Non-pigmented ciliary epithelial cell (primary cell): ENCODE data around the gene ATXN10.
"Not testable (repeated sequence)": the region's sequence is repeated elsewhere in the genome, so short reads cannot be mapped to it uniquely, and the experiment has no call there.

ENCODE experiments used
- DNase-seq: peaks from one replicate; pipeline ENCODE4 v3.0.0-alpha.2; 2010; ENCODE audit warnings: low read depth

The ATXN10 gene

DNA sequence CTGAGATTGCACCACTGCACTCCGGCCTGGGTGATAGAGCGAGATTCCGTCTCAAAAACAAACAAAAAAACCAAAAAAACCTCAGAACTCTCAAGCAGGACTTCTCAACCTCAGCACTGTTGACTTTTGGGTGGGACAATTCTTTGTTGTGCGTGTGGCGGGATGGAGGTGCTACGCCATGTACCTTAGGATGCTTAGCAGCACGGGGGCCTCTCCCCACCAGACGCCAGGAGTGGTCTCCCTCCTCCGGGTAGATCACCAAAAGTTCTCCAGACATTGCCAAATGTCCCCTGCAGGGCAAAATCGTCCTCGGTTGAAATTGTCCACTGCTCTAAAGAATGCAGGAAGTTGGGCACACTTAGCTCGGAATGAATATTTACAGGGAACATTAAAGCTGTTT lies 26.9 kb upstream of the ATXN10 start:
- no peak for DNase-seq

DNA sequence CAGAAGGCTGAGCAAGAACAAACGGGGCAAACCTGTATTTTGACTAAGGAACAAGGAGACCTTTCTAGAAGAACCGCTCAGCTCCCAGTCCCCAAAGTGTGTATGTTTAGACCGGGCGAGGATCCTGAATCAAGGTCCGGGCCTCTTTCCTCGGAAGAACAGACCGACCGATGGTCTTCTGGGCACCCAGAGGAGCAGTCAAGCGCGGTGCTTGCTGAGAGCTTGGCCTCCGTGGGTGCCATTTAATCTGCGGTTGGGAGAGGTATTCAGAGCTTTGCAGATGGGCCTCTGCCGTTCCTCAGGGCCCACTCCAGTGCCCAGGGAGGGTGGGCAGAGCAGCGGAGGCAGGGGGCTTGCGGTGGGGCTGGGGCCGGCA lies 26.5 kb upstream of the ATXN10 start:
- DNase-seq = no peak

DNA sequence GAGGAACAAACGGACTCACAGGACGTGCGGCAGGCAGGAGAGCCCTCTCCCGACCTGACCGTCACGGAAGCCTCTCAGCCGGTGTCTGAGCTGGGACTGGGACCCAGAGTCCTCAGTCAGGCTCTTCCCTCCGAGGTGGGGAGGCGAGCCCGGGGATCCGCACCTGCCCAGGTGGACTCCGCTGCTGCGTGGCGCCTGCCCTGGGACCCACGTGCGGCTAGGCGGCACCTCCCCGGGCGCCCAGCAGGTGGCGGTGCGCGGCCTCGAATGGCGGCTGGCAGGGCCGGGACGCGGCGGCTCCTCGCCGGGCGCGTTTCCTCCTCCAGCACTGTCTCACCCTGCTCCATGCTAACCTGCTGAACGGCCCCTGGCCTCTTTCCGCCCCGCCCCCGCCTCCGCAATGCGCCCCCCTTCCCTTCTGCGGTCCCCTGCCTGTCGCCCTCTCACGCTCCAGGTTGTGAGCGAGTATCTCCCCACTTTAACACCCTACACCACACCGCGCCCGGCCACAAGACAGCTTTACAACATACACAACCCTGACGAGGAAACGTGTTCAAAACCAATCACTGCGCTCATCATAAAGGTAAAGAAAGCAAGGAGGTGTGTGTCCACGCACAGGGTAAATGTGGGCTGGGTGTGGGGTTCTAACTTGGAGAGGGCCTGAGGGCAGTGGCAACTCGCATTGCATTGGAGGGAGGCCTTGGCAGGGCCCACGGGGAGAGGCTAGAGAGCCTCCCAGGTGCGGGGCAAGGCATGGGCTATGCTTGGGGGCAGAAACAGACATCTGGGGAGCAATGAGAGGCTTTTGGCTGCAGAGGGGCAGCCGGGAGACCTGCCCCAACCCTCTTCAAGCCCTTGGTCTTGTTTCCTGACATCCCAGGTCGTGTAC lies 25.9 kb upstream of the ATXN10 start:
- no peak for DNase-seq

DNA sequence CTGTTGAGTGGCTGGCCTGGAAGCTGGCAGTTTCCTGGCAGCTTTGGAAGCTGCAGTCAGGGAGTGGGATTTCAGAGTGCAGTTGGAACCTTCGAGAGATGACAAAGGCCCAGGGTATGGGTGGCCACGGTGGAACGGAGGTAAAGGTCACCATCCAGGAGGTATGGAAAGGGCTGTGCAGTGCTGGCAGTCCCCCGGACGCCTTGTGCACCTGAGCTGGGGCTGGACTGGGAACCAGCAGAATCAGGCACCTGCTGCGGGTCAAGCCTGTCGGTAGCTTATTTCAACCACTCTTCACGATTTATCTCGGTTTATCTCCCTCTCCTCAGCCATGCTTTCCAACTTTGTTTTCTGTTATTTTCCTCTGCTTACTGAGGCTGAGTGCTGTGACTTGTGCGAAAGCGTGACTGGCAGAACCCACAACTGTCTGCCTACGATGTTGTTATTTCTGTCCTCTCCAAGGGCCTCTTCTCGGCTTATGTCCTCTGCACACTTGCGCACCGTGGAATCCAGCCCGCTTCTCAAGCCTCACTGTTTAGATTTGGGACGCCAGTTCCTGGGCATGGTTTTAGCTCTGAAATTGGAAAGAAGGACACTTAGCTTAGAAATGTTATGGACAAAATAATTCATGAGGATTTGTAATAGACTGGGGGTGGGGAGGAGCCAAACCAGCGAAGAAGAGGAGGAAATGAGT lies 24.0 kb upstream of the ATXN10 start:
- no peak for DNase-seq

DNA sequence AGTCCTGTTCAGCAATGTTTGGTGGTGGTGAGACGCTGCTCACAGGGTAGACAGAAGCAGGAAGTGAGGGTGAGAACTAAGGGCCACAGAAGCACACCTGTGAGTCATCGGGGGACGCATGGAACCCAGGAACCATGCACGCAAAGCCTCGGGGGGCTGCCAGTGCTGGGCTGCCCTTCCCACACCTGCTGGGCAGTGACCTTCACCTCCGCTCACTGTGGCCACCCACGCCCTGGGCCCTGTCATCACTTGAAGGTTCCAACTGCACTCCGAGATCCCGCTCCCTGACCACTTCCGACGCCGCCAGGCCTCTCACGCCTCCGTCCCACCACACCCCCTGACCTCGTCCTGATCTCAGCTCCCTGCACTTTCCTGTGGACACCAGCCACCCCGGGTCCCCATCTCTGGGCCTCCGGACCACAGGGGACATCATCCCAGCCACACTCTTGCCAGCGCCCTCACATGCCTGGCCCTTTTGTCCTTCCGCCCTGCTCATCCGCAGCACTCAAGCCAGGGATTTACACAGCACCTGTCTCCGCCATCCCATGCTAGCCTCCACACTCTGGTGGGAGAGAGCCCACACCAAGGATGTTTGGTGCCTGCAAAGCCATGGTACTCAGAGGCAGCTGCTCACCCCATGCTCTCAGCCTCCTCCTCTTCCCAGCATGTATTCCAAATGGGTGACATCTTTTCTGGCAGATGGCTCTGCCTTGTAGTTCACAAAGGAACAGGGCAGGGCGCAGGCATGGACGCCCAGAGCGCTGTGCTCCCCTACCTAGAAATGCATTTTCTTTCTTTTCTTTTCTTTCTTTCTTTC lies 23.1 kb upstream of the ATXN10 start:
- DNase-seq = no peak

DNA sequence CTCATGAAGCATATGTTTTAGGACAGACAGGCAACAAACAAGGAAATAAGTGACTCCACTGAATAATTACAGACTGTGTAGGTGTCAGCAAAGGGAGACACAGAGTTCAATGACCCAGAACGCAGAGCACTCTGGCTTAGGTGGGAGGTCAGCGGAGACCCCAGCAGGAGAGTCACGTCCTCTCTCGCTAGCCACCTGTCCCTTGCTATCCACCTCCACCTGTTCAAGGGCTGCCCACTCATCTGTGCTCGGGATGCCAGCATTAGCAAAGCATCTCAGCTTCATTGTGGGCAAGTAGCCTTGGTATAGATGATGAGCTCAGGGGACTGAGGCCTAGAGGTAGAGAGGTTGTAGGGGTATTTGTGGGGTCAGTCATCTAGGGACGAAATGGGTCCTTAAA lies 21.8 kb upstream of the ATXN10 start:
- no peak for DNase-seq

DNA sequence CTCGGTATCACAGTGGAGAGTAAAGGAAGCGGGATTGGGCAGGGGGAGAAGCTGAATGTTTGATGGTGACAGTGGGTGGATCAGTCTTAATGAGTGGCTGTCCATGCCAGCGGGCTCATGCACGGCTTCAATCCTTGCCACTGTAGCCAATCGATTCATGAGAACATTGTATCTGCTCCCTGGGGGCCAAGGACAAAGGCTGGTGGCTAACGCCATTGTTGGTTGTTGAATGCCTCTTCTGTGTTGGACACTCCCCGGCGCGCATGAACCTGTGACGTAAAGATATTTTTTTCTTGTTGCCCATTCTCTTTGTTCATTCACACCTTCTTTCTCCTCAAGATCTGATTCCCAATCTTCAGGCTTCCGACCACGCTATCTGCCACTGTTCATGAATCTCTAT lies 20.9 kb upstream of the ATXN10 start:
- no peak for DNase-seq

DNA sequence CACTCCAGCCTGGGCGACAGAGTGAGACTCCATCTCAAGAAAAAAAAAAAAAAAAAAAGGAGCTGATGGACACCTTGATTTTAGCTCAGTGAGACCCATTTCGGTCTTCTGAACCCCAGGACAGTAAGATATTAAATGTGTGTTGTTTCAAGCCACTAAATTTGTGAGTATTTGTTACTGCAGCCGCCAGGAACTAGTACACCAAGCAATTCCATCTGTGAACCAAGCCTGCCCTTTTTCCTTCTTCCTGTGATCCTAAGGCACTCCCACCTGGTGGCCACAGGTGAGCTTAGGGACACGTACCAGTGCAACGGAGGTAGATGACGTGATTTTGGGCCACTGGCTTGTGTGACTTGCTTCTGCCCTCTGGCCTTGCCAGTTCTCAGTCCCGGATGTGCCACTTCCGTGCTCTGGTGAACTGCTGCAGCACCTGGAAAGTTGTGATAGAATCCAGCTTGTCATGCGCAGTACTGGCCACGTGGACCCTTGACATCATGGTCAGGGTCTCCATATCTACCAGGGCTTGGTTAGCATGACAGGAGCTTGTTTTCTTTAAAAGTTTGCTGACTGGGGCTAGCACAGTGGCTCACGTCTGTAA lies 19.6 kb upstream of the ATXN10 start:
- DNase-seq = no peak

DNA sequence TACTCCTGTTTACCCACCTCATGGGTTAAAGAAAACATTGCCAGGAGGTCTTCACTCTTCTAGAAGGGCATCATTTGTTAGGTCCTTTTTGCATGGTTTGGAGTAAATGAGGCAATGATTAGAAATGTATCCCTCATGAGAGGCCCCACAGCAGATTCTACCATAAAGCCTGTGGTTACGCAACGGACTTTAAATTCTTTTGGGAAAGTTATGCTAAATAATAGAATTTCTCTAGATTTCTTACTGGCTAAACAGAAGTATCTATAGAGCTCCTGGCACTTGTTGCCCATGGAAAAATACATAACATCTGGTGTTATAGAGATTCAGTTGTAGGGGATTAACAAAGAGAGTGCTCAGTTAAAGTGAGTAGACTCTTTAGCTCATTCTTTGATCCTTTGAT lies 15.1 kb upstream of the ATXN10 start:
- no peak for DNase-seq

DNA sequence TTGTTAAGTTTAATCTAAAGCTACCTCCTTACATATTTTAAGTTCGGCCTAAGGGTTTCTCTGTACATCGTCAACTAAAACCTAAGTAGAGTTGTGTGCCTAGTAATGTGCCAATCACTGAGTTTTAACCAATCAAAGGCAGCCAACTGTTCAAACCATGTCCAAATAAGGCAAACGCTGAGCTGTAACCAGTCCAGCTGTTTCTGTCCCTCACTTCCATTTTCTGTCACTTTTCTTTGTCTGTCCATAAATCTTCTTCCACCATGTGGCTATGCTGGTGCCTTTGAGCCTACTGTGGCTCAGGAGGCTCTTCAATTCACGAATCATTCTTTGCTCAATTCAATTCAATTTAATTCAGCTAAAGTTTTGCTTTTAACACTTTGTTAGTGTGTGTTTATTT lies 13.9 kb upstream of the ATXN10 start:
- no peak for DNase-seq

DNA sequence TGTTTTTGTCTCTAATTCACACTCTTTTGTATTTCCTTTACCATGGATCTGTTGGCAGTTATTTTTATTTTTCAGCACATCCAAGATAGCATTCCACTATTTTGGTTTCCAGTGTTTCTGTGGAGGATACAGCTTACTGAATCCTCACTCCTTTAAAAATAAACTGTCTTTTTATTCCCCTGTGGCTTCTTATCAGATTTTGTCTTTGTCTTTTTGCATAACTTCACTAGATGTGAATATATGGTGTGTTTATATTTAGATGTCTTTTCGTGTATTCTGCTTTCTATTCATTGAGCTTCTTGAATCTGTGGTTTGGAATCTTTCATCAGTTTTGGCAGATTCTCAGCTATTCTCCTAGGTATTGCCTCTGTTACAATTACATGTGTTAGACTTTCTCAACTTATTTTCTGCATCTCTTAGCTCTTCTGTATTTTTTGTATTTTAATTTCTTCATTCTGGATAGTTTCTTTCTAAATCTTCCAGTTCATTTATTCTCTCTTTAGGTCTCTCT lies 7.4 kb upstream of the ATXN10 start:
- no peak for DNase-seq

DNA sequence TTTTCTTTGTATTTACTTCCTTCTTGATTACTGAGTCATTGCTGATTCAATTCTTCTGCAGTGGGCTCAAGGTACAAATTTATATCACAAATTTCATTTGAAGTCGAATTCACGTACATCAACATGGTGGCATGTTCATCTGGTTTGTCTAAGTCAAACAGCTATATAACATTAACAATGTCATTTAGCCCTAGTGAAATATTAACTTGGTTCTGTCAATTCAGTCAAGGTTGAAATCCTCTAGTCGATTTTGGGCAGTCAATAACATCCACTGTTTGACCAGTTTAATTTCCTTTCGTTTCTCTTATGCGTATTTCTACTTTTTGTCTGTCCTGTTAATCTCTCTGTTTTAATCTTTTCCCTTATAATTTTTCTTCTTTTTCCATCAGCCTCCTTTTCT lies 4.1 kb upstream of the ATXN10 start:
- DNase-seq = no peak

DNA sequence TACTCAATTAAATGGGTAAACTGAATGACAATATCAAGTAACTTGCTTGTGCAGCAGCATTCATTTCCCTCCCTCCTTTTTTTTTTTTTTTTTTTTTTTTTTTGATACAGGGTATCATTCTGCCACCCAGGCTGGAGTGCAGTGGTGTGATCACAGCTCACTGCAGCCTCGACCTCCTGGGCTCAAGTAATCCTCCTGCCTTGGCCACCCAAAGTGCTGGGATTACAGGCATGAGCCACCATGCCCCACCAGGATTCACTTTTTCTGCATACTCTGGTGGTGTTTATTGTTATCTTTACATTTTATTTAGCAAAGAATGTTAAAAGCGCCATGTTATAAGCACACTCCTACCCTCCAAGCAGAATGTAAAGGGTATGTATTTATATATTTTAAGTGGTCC lies 1.3 kb upstream of the ATXN10 start:
- not testable (repeated sequence) for DNase-seq

DNA sequence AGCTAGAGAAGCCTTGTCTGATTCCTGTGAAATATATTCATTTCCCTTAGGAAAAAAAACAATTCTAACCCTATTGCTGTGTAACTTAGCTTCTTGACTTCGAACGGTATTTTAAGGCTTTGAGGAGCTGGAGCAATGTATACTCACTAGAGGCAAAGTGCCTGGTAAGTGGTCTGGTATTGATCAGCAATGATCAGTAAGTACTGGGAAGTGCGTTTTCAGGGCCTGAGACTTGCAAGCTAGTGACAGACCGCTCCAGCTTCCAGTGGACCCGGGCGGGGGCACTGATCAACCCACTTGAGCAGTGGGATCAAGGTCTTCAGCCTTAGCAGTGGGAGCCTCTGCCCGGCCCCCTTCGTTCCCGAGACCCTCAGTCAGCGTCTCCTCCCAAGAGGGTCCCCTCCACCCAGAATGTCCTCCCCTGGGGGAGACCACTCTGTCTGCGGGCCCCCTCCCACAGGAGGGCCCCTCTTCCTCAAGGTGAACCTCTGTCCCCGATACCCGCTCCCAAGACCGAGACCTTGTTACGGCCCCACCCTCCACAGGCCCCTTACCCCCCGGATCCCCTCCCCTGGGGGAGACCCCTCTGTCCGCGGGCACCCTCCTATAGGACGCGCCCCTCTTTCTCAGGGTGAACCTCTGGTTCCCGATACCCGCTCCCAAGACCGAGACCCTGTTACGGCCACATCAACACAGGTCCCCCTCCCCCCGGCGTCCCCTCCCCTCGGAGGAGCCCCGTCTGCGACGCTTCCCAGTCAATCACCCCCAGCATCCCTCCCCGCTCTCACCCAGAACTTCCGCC lies 452 bp upstream of the ATXN10 start:
- DNase-seq = no peak

DNA sequence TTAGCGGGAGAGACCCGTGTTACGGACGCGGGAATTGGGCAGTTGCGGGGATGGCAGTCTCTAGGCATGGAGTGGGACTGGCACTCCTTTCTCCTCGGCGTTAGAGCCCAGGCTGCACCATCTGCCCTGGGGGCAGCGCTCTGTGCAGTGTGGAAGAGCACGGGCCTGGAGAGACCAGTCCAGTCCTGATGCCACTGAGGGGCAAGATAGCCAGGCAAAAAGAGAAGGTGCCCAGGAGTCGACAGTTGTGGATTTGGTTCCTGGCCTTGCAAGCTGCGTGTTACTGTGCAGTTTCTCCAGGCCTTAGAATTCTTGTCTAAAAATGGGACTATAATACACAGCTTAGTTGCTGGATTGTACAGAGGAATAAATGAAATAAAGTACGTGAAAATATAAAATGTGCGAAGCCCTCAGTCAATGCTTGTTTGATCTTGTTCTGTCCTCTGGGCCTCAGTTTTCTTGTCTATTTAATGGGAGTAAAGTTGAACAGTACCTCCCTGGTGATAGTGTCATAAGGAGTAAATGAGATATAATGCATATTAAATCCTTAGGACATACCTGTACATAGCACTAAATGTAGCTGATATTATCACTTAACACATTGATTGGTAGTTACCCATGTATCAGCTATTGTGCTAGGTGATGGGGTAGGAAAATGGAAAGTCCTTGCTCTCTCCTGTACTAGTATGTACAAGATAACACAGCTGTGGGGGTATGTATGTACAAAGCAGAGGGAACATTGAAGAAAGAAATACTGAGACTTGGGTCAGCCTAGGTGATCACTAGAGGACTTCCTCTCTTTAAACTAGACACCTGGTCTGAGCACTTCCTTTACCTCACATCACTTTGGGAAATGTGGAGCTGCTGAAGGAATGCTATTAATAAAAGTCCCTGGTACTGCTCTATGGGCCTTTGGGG lies 1.2 kb downstream of the ATXN10 start:
- DNase-seq = no peak

DNA sequence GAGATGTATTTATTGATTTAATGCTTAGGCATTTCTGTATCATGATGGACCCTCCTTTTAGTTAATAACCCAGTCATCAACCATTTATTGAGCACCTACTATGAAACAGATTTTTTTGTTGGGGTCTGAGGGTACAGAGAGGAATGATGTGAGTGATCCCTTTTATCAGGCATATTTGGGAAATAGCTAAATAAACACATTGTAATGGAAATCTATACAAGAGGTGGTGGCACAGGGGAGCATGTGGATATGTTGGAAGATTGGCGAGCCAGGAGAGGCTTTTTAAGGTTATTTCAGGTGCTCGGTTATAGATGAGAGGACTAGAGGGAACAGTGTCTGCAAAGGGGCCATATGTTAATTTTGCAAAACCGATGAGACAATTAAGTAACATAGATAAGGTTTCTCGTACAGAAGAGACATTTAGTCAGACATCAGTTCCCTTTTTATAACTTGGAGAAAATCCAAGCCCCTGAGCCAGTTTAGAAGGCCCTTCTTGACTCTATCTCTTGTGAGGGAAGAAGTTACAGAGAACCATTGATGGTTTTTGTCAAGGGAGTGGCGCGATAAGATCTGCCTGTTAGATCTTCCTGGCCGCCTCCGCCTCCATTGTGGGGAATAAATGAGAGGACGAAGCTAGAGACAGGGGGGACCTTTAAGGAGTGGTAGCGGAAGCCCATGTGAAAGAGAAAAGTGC lies 2.0 kb downstream of the ATXN10 start:
- DNase-seq = no peak

DNA sequence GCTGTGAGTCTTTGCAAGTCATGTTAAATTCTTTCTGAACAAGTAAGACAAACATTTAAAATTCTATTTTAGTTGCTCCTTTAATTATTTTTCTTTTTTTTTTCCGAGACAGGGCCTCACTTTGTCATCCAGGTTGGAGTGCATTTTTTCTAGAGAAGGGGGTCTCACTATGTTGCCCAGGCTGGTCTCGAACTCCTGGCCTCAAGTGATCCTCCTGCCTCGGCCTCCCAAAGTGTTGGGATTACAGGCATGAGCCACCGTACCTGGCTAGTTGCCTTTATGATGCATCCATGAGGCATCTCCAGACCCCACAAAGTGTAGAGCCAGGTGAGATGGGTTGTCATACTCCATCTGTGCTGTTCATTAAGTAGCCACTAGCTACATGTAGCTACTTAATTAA lies 4.4 kb downstream of the ATXN10 start:
- DNase-seq = no peak

DNA sequence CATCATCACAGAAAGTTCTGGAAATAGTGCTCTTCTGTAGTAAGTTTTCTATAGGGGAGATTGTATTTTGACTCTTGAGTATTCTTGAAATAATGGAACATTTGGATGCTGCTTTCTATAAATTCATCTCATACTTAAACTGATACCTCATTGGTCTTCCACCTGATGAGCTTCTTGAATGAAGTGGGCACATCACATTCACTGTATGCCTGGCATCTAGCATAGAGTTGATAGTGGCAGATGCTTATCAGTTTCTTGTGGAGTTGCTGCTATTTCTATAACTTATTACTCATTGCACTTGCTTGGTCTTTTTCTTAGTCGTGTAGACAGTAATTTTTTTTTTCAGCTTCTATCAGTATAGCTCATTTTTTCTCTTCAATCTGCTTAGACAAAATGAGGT lies 5.4 kb downstream of the ATXN10 start:
- DNase-seq = no peak
